ENCODE results near the gene SUFU. TPM values are rescaled to one million over a fixed set of nuclear protein-coding genes. Genes with fewer than 3 reads are reported as not detected.

Gene SUFU
- total RNA-seq, 1 donor from 2014 or later = 19.9 TPM

DNA sequence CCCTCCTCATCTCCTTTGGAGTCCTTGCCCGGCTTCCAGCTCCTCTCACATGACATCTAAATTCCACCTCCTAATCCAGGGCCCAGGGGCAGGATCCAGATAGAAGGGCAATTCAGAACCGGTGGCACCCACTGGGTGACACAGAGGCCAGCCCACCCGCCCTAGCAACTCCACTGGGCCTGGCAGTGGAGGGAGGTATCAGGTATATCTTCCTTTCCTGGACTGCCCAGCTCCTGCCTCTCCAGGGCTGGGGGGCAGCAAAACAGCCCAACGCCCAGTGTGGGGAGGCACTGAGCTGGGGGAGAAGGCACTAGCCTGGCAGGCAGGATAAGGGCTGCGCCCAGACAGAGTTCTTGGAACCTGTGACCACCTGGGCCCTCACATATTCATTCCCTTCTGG is 130.1 kb downstream of the SUFU start:
- peaks cover 12% of the 10 kb centered on the region for H3K4me1 Mint-ChIP-seq (ENCODE audit: low read depth, unreplicated experiment)
- peaks cover 12% of the 10 kb centered on the region for H3K9me3 Mint-ChIP-seq (ENCODE audit: unreplicated experiment)
- H3K4me3 Mint-ChIP-seq (ENCODE audit: unreplicated experiment) = no peak overlapping the region

GRCh38 chr10:102634686-102635085 is 130.9 kb downstream of the SUFU start:
- peaks cover 16% of the 10 kb centered on the region for H3K27me3 Mint-ChIP-seq (ENCODE audit: unreplicated experiment)
- DNase-seq = no peak
- no peak for TF ChIP-seq CTCF (IDR thresholded peaks at IDR 0.05; ENCODE audit: partially characterized antibody, unreplicated experiment)
- peaks cover 12% of the 10 kb centered on the region for H3K4me1 Mint-ChIP-seq (ENCODE audit: low read depth, unreplicated experiment)
- no peak overlapping the region for H3K27ac Mint-ChIP-seq (ENCODE audit: unreplicated experiment)
- no peak overlapping the region for H3K4me3 Mint-ChIP-seq (ENCODE audit: unreplicated experiment)
- no peaks in the 10 kb centered on the region for H3K36me3 Mint-ChIP-seq (ENCODE audit: unreplicated experiment)
- H3K9me3 Mint-ChIP-seq (ENCODE audit: unreplicated experiment) = peaks cover 12% of the 10 kb centered on the region

More for the DNA sequence above, 130.1 kb downstream of the SUFU start:
- DNase-seq = no peak
- H3K27me3 Mint-ChIP-seq (ENCODE audit: unreplicated experiment) = peaks cover 14% of the 10 kb centered on the region
- no peak for TF ChIP-seq CTCF (IDR thresholded peaks at IDR 0.05; ENCODE audit: partially characterized antibody, unreplicated experiment)
- no peak overlapping the region for H3K27ac Mint-ChIP-seq (ENCODE audit: unreplicated experiment)
- H3K36me3 Mint-ChIP-seq (ENCODE audit: unreplicated experiment) = no peaks in the 10 kb centered on the region

DNA sequence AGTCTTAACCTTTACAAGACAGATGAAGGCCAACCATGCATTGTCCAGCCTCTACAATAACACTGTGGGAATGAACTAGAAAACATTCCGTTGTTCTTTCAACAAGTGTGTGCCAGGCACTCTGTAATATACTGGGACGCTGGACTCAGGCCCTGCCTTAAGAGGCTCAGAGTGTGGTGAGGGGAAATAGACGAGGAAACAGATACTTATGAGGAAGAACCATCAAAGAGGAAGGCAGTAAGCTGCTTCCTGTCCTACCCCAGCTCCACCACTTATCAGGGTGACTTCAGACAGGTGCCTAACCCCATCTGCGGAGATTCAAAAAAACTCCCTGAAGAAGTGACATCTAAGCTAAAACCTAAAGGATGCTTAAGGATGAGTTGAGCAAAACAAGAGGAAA is 131.6 kb downstream of the SUFU start:
- H3K9me3 Mint-ChIP-seq (ENCODE audit: unreplicated experiment) = peaks cover 12% of the 10 kb centered on the region

GRCh38 chr10:102639537-102639936 is 135.8 kb downstream of the SUFU start:
- Mint-ChIP-seq H3K36me3 (ENCODE audit: unreplicated experiment) (no peaks in the 10 kb centered on the region), H3K27ac (ENCODE audit: unreplicated experiment) (no peak overlapping the region), H3K4me3 (ENCODE audit: unreplicated experiment) (no peak overlapping the region), H3K9me3 (ENCODE audit: unreplicated experiment) (peaks cover 14% of the 10 kb centered on the region), H3K4me1 (ENCODE audit: low read depth, unreplicated experiment) (peaks cover 4% of the 10 kb centered on the region), H3K27me3 (ENCODE audit: unreplicated experiment) (peaks cover 21% of the 10 kb centered on the region)
- TF ChIP-seq CTCF (IDR thresholded peaks at IDR 0.05; ENCODE audit: partially characterized antibody, unreplicated experiment) = no peak
- DNase-seq = no peak

More for the DNA sequence above, 131.6 kb downstream of the SUFU start:
- TF ChIP-seq CTCF (IDR thresholded peaks at IDR 0.05; ENCODE audit: partially characterized antibody, unreplicated experiment) = no peak
- Mint-ChIP-seq H3K36me3 (ENCODE audit: unreplicated experiment) (no peaks in the 10 kb centered on the region), H3K27me3 (ENCODE audit: unreplicated experiment) (peaks cover 17% of the 10 kb centered on the region), H3K4me3 (ENCODE audit: unreplicated experiment) (no peak overlapping the region), H3K27ac (ENCODE audit: unreplicated experiment) (no peak overlapping the region), H3K4me1 (ENCODE audit: low read depth, unreplicated experiment) (peaks cover 10% of the 10 kb centered on the region)
- no peak for DNase-seq

- Mint-ChIP-seq H3K36me3 (ENCODE audit: unreplicated experiment) (no peaks in the 10 kb centered on the region), H3K27ac (ENCODE audit: unreplicated experiment) (peak overlapping the region; percentile 85), H3K9me3 (ENCODE audit: unreplicated experiment) (peaks cover 19% of the 10 kb centered on the region), H3K4me3 (ENCODE audit: unreplicated experiment) (peak overlapping the region; percentile 90), H3K27me3 (ENCODE audit: unreplicated experiment) (peaks cover 28% of the 10 kb centered on the region), H3K4me1 (ENCODE audit: low read depth, unreplicated experiment) (peaks cover 4% of the 10 kb centered on the region)
- TF ChIP-seq CTCF (IDR thresholded peaks at IDR 0.05; ENCODE audit: partially characterized antibody, unreplicated experiment) = no peak
- DNase-seq = no peak
Observed at GRCh38 chr10:102641402-102641801, 137.6 kb downstream of the SUFU start.
